GM18867 (cell line): ENCODE results near the gene DDX54.
A peak's percentile ranks its signal among the peaks of the same experiment; 100 is the strongest.
"Not testable (repeated sequence)": the region's sequence is repeated elsewhere in the genome, so short reads cannot be mapped to it uniquely, and the experiment has no call there.

ENCODE experiments used
- ATAC-seq: cut with Tn5 transposase; IDR thresholded peaks from one replicate; pipeline ENCODE4 v1.9.1; 2021; ENCODE audit warnings: mild to moderate bottlenecking, moderate library complexity; ENCODE audit not compliant: unreplicated experiment

Gene DDX54

DNA sequence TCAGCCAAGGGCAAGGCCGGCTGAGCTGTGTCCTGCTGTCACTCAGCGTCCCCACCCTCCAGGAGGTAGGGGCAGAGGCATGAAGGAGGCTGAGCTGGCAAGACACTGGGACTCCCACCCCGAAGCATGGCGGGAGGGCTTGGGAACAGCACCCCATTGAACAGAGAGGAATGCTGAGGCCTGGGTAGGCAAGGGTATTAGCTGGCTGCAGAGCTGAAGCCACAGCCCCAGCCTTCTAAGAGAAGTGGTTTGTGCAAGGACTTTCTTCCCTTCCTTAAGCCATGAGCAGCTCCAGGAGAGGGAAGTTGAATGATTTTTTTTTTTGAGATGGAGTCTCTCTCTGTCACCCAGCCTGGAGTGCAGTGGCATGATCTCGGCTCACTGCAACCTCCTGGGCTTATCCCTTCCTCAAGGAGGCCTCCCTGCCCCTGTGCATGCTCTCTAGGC is 42.4 kb downstream of the DDX54 start:
- no peak for ATAC-seq

DNA sequence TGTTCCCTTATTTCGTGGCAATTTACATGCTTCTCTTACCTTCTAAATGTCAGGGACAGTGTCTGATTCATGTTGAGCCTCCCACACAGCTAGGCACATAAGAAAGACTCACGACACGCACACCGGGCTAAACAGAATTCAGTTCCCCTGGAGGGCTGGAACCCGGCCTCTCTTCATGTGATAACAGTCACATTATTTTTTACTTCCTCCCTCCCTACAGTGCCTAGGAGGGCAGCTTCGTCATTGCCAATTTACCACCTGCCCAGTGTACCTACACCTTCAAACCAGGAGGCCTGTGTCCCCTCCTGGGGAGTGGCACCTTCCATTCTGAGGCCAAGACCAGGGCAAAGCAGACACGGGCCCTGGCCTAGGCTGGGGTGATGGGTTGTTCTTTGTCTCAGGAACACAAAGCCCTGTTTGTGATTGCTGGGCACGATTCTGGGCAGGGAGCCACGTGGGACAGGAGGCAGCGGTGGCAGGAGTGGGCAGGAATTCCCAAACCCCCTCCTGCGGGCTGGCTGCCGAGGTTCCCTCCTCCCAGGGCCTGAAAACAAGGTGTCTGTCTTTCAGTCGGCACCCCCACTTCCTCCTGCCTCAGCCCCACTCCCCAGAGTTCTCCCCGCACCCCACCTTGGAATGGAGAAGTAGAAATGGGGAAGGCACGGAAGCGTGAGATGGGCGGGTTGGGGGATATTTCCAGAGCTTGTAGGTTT is 42.9 kb downstream of the DDX54 start:
- ATAC-seq: no peak

DNA sequence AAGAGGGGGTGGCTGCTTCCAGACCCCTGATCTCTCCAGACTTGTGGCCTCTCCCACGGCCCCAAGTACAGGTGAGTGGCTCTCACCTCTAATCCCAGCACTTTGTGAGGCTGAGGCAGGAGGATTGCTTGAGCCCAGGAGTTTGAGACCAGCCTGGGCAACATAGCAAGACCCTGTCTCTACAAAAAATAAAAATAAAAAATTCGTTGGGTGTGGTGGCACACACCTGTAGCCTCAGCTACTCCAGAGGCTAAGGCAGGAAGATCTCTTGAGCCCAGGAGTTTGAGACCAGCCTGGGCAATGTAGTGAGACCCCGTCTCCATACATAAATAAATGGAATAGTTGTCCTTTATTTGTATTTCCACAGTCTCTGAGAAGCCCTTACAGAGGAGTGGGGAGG is 43.6 kb downstream of the DDX54 start:
- ATAC-seq: not testable (repeated sequence)

DNA sequence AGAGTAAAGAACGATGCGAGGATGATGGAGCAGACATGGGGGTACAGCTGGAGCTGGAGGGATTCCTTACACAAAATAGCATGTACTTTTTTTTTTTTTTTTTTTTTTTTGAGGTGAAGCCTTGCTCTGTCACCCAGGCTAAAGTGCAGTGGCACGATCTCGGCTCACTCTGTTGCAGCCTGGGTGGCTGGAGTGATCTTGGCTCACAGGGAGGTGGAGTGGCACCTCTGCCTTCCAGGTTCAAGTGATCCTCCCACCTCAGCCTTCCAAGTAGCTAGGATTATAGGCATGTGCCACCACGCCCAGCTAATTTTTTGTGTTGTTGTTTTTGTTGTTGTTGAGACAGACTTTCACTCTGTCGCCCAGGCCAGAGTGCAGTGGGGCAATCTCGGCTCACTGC is 44.6 kb downstream of the DDX54 start:
- ATAC-seq: no peak

DNA sequence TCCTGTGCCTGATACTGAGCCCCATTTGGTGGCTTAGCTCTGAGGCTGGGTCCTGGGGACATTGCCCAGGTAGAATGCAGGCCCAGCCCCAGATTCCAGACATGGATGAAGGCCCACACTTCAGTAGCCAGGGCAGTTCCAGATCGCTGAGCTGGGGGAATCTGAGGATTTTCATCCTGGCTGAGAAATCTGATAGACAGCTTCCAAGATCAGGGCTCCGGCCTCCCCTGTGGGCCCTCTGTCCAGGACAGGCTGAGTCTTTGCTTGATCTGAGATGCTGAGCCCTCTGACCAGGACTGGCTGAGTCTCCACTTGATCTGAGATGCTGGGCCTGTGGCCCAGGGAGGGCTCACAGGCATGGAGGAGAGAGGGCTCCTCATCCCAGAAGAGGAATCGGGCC is 46.5 kb downstream of the DDX54 start:
- no peak for ATAC-seq

DNA sequence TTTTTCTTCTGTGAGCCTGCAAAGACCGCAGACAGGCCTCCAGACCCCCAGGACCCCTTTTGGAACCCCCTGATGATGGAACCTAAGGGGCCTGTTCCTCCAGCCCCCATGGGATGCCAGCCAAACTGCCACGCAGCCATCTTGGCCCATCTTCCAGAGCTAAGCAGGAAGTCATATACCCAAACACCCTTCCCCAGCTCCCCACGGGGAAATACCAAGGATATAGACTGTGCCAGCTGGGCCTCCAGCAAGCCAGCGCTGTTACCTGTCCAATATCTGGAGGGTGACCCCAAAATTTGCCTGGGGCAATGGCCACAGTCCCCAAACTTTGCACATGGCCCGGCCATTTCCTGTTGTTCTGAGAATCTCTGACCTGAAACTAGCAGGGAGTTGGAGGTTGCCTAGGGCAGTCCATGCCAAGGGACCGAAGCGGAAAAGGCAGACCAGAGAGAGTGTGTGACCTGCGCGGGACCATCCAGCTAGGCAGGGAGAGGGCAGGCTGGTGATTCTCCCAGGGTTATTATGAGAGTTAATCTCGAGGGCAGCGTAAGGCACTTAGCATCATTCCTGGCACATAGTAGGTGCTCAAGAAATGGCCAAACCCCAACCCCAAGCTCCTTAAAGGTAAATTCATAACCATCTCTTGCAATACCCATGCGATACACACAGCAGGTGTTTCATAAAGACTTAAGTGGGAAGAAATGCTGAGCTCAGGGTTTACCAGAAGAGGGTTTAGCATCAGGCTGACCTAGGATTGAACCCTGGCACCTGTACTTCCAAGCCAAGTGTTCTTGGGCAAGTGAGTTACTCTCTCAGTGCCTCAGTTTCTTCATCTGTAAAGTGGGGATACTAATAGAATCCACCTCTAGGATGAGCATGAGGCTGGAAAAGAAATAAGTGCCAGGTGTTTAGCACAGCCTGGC is 47.2 kb downstream of the DDX54 start:
- ATAC-seq: no peak

DNA sequence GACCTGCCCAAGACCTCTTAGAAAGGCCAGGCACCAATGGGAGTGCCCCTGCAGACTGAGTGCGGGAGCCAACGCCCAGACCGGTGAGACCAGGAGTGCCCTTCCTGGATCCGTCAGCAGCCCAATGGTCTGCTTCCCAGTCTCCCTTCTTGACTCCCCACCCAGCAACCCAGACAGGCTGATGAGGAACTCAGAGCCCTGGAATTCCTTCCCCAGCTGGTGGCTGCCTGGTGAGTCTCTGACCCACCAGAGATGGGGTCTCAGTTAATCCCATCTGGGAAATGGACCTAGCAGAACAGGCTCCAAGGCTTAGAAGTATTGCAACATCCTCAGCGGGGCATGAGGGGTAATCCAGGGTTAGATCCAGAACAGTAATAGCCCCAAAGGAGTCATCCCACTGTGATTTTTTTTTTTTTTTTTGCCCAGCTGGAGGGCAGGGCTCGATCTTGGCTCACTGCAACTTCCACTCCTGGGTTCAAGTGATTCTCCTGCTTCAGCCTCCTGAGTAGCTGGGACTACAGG is 48.2 kb downstream of the DDX54 start:
- no peak for ATAC-seq

DNA sequence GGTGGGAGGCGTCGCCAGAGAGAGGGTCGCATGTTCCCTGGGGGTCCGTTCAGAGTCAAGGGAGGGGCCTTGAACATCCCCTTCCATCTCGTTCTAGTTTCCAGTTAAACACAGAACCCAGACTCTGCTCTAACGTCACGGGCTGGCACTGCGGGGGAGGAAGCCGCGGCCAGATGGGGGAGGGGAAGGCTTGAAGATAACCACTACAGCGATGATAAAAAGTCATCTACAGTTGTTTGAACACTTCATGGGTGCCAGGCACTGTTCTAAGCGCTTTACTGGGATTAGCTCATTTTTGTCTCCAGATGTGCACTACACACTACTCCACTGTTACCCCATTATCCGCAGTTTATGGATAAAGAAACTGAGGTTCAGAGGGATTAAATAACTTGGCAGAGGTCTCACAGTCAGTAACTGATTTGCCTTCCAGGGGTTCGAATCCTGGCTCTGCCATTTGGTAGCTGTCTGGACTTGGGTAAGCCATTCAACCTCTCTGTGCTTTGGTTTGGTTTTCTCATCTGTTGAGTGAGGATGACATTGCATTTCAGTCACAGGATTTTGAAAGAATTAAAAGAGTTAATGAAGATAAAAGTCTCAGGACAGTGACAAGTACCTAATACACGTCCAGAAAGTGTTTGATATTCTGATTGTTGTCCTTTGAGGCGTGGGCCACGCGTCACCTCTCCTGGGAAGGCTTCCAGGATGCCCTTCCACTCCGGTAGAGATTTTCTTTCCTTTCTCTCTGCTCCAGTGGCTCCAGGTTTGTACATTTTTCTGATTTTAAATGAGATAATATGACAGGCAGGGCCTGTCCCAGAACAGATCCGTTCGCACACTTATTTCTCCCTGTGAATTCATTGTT is 48.9 kb downstream of the DDX54 start:
- ATAC-seq: peak; percentile 10

DNA sequence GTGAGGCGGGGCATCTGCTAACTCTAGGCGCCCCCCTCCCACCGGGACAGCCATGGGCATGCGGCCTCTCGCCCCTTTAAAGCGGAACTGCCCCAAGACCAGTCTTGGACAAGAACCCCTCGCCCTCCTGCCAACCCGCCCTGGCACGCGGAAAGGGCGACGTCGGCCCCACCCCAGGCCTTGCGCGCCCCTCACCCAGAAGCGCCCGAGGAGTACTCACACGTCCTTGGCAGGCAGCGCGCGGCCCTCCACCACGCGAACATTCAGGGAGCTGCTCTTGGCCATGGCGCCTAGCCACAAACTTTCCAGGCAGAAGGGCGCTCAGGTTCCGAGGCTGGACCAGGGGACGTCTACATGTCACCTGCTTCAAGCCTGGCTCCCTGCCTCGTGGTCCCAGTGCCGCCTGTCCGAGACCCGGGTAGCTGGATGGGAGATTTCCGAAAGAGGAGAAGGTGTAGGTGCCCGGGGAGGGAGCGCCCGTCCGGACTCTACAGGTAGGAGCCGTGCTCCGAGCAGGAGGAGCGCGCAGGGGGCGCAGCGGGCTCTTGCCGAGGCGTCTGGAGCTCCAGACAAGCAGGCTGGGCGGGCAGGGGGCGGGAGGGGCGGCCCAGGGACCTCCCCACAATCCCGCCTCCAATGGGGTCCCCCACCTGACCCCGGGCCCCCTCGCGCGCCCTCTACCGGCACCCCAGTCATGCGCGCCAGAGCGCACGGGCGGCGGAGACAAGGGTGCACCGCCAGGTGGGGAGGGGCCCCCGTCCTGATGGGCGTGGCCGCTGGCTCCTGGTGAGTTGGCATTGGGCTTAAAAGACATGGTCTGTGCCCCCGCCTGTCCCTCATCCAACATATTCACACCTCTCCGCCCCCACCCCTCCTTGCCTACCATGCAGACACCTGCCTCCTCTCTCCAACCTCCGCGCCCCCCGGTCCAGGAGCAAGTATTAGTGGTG is 49.8 kb downstream of the DDX54 start, which contains the start of gene RASAL1:
RASAL1 (minus strand) TSS at position 584 of the 950 bp plus-strand sequence; CDS start at position 285, 299 bp downstream.
- peak; percentile 45 for ATAC-seq

DNA sequence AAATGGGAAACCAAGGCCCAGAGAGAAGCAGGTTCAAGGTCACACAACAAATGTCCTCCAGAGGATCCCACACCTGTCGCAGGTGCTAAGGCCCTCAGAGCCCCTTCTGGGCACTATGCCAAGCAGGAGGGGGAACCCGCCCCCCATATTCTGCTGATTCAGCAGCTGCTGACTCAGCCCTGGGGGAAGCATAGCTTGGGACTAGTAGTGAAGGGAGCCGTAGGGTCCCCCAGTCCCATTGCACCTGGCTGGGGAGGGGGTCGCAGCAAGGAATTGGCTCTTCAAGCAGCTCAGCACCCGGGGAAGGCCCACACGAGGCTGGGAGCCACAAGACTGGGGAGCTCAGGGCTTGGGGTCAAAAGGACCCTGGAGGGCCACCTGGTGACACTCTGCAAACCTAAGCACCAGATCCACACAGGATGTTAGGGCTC is 50.7 kb downstream of the DDX54 start:
- no peak for ATAC-seq

DNA sequence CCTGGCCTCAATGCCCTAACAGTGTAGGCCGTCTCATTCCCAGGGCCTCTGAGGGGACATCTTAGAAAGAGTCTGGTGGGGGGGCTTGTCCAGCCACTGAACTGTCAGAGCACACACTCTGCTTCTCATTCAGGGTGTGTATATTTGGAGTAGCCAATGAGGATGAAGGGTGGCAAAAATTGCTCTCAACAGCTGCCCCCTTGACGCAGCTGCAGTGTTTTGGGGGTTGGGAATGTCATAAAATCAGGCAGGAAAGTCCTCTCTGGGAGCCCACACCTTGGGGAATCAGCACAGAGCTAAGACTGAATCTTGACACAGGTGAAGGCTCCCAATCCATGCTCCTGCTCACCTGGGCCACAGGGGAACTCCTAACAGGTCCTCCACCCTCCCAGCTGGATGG is 51.2 kb downstream of the DDX54 start:
- ATAC-seq: no peak

DNA sequence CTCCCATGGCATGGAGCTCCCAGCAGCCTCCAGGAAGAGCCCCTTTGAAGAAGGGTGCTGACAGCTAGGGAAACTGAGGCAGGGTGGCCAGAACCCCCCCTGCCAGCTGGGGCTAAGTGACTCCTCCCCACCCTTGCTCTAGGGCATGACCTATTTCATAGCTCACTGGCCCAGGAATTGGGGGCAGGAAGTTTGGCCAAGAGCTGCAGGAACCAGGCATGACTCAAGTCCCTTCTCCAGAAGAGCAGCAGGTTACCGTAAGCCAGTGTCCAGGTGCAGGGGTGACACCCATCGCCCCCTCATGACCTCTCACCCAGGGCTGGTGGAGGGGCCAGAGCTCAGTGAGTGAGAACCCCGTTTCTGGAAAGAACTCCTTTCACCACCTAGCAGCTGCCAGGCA is 51.6 kb downstream of the DDX54 start:
- no peak for ATAC-seq

DNA sequence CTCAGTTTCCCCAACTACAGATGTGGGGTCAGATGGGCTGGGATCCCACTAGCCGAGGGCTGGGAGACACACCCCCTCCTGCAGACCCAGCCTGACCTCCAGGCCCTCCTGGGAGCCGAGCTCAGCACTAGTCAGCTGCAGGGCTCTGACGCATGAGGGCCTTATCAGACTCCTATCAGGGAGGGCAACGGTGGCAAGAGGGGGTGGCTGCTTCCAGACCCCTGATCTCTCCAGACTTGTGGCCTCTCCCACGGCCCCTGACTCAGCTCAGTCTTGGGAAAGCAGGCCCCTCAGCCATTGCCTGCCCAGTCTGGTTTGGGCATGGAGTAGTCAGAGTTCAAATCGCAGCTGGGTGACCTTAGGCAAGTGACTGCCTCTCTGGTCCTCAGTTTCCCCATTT is 52.2 kb downstream of the DDX54 start:
- ATAC-seq: no peak

DNA sequence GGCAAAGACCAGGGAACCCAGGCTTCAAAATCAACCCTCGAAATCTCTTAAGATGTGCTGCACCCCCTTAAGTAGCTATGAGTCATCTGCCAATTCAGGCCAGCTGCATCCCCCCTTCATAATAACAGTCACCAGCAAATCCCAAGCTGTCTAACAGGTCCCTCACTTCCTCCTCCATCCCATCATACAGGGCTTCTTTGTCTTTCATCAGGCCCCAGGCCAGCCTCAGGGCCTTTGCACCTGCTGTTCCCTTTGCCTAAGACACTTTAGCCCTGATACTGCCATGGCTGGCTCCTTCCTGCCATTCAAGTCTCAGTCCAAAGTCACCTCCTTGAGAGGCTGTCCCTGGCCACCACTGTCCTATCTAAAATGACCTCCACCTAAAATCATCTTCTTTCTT is 53.7 kb downstream of the DDX54 start:
- ATAC-seq: no peak

DNA sequence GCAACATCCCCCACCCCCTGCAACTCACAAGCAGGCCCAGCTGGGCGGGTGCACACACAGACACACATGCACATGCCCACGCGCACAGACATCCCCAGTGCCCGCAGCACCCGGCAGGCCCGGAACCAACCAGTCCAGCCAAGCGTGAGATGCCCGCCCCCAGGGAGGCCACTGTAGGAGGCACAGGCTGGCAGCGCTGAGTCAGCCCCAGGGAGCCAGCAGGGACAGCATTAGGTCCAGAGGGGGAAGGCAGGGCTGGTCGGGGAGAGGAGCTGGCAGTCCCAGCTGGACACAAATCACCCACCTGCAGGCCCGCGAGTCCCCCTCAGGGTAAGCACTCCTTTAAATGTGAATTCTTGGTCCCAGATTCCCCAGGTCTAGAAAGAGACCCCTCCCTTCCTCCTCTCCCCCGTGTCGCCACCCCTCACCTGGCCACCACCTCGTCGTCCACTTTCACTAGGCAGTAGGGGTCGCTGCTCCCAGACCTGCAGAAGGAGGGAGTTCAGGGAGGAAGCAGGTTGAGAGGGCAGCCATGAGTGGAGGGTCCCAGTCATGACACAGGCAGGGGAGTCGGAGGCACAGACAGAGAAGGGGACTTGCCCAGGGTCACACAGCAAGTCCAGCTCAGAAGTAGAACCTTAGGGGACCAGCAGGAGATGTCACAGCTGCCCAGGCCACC is 54.7 kb downstream of the DDX54 start:
- ATAC-seq: no peak

DNA sequence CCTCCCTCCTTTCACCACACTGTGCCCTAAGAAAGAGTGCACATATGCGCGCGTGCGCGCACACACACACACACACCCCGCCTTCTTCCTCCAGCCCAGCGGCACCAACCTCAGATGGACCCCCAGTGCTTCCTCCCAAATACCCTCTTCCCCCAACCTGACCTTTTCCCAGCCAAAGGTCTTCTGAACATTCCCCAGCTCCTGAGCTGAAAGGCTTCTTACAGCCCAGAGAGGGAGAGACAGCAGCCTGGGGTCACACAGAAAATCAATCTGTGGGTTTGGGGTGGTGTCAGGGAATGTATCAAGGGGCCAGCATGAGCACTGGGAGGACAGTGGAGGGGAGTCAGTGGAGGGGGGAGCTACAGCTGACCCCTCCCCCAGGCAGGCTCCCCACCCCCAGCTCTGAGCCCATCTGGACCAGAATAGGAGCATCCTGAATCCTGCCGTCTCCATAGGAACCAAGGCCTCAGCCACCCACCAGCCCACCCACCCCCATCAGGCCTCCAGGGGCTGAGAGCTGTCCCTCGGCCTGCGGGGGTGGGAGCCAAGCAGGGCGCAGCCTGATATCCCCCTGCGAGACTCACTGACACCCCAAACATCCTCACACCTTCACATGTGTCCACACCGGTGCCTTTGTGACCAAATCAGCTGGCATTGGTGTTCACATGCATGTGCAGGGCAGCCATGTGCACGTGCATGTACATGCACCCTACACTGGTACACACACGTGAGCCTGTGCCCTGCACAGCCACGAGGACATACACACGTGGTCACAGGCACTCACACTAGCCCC is 55.4 kb downstream of the DDX54 start:
- ATAC-seq: no peak

DNA sequence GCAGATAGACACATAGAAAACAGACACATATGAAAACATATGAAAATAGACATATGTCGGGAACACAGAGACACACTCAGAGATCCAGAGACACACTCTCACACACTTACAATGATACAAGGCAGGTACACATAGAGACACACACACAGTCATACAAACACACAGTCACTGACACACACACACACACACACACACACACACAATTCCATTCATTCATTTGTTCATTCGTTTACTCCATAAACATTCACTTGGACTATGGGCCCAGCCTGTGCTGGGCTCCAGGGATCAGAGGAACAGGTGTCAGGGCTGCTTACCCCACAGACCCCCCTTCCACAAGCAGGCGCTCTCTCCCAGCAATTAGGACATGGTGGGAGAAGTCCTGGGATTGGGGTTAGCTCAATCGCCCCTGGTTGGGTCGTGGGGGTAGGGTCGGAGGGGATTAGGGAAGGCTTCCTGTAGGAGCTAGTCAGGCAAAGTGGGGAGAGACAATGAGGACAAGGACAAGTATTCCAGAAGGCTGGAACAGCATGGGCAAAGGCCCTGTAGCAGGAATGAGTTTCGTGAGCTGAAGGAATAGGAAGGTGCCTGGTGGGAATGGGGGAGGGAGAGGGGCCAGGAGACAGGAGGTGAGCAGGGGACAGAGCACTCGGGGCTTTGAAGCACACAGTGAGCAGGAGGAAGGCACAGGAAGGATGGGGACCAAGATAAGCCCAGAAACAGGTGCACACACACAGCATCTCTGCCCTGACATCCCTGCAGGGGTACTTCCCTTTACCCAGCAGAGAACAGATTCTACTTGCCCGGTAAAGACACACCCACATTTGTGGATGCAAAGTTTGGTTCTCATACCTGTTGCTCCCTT is 56.2 kb downstream of the DDX54 start:
- ATAC-seq: no peak
